Measurements from ENCODE around the gene EN1.

The EN1 gene

DNA sequence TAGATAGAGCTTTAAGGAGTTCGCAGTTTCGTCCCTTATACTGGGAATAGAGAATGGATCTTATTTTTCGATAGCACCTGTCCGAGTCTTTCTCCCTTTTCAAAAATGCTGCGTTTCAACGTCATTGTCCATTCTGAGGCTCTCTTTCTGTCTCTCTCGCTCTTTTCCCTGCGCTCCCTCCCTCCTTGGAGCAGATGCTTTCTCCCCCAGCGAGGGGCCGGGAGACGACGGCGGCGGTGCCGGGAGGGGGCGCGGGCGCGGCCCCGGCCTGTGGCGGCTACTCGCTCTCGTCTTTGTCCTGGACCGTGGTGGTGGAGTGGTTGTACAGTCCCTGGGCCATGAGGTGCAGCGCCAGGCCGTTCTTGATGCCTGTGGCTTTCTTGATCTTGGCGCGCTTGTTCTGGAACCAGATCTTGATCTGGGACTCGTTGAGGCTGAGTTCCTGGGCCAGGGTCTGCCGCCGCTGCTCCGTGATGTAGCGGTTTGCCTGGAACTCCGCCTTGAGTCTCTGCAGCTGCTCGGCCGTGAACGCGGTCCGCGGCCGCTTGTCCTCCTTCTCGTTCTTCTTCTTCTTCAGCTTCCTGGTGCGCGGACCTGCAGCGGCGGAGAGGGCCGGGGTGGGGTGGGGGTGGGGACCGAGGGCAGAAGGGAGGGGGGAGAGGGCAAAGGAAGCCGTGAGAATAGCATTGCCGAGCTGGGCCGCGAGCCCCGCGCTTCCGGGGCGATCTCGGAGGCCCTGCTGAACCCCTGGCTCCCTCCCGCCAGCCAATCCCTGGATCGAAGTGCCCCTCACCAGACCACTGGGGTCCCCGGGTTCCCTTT is 4.6 kb downstream of the EN1 start:
- DNase-seq, result no peak

DNA sequence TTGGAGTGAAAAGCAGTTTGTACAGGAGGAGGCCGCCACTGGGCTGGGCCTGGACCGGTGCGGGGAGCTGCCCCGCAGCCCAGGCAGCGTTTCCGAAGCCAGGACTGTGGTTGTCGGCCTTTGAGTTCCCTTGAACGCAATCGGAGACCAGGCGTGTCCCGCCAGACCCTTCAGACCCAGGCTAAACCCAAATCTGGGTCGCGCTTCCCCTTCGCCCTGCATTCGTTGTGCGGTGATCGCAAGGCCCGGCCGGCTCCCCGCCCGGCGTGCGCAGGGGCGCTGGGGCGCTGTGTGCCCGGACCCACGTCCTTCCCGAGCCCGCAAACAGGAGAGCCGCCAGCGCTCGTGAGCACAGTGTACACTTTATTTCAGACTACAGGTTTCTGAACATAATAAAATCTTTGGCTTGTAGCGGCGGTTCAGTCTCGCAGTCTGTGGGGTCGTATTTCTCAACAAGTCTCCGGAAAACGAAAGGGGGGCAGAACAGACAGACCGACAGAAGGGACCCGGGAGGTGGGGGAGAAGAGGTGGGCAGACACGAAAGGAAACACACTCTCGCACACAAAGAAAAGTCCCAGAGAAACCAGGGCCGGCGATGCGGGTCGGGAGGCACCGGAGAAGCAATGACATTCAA is 5.5 kb downstream of the EN1 start:
- DNase-seq, result no peak

DNA sequence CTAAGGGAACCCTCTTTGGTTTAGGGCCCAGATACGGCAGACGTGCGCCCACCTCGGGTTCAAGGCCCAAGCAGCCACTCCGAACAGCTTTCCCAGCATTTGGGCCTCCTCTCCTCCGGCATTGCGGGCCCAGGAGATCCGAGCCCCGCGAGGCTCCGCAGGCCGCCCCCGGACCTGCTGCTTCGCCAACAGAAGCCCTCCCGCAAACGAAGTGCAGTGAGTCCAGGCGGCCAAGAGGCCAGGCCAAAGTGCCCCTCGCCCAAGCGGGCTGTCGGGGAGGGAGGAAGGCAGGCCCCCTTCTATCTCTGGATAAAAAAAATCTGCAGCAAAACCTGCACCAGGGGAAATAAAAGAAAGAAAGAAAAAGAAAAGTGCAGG is 6.0 kb downstream of the EN1 start:
- DNase-seq, result no peak

DNA sequence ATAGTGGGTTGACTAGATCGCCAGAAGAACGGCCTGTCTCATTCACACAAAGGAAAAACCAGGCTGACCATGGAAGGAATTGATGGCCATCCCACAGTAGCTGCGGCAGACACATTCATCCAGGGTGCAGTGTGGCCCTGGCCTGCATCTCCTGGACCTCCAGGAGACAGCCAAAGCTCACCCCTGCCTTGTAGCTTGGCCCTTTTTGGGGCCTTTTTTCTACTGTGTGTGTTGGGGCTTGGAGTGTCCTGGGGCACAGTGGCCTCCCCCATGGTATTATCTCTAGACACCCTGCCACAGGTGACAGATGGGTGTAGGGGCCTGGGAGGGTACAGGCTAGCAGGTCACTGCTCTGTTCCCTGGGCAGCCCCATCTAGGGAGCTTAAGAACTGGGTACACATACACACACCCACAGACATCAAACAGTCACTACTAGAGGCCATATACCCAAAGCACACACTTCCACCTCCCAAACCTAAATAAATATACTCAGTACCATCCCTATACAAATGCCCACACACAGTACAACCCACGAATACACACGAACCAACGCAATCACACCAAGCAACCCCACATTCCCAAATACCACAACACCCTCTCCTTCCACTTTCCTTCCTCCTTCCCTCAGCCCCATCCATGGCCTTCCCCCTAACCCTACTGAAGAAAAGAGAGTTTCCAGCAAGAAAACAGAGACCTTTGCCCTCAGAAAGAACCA is 8.6 kb downstream of the EN1 start:
- no peak for DNase-seq

DNA sequence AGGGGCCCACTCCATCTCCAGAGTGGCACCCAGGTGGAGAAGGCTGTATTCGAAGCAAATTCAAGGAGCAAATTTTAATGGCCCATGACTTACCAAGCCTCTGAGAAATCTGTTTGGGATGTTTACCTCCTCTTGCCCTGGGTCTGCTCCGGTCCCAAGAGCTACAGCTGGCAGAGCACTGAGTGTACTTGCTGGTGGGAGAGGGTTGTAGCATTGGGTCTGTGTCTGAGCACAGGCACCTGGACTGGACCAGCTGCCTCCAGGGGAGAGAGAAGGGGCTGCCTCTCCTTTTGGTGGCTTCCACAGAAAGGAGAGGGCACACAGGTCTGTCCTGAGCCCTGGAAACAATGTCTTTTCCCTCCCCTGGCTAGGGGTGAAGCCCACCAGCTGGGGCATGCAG is 9.8 kb downstream of the EN1 start:
- DNase-seq, result no peak

DNA sequence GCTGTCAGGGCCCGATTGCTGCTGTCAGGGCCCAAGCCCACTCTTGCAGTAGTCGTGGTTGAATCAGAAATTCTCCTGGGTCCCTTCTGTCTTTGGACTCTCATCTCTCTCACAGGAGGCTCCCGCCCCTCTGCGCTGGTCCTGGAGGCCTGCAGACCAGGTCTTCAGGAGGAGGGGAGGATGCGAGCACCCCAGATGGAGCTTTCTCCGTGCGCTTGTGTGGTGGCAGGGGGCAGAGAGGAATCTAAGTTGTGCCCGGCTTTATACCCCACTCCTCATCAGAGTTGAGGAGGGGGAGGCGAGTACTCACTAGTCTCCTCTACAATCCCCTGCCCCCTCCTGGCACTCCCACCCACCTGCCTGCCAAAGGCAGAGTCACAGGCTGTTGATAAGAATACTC is 10.4 kb downstream of the EN1 start:
- DNase-seq, result no peak

DNA sequence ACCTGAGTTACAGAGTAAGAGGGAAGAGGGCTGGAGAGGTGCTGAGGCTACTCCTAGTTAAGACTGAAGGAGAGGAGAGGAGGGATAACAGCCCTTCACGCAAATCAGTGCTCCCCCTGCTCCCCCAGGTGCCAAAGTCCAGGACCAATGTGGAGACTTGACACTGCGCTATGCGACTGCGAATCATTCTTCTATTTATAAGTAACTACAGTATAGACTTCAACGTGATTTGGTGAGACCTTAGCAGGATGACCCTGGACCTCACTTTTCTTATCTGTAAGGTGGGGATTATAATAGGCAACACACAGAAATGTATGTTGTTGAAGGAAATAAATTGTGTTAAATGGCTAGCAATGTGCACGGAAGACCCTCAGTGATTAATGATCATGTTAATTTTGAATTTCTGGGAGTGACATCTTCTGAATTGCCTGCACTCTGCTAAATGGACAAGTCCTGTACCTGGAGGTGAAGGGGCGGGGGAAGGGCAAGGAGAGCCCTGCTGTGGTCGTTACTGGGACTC is 11.0 kb downstream of the EN1 start:
- no peak for DNase-seq

DNA sequence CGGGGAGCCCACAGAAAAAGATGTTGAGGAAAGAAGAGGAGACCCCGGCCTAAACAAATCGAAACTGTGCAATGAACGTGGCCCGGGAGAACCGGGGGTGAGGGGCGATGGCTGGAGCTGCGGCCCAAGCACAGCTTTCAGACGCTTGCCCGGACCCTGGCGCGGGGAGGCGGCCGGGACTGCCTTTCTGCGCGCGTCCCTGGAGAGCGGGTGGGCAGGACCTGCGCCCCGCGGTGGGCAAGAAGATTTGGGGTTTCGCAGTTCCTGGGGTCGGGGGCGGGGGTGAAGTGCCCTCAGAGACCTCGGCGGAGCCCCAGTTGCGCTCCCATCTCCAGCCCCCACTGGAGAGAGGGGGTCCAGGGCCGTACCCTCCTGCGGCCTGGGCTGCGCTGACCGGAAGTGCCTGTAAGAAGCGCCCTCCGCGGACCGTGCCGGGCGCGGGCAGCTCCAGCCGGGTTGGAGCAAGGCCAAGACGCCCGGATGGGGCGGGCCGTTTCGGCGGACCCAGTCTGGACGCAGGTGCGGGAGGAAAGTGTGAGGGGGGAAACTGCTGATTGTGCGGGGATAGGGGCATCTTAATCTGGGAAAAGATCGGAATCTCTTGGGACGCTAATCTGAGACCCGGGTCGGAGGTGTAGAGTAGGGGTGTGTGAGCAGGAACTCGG is 11.6 kb downstream of the EN1 start:
- no peak for DNase-seq

DNA sequence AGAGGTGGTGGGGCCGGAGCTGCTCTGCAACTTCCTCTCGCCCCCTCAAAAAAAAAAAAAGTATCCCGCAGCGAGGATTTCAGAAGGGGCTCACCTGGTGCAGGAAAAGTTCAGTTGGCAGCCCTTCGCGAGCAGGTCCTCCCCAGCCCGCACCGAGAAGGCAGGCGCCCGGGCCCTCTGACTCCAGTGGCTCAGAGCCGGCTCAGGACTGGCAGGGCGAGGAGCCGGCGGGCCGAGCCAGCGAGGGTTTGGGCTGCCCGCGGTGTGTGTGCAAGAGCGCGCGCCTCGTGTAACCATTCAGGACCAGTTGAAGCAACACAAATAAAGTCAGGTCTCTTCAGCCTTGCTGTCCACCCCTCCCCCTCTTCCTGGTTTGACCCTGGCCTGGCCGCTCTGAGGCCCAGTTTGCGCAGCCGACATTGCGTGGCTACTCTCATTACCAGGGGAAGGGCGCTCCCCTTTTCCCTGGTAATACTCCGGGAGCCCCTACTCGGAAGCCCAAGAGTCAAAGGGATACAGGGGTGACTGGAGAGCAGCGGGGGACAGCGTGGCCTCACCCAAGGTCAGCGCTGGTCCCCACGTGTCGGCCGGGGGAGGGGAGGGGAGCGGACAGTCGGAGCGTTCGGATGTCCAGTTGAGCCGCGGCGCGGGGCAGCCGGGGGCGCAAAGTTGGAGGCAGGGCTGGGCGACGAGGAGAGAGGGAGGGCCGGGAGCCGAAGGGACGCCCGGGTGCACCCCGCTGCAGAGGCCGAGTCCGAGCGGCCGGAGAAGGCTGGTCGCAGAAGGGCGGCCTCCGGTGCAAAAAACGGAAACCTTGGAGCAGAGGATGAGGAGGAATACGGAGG is 12.3 kb downstream of the EN1 start:
- DNase-seq, result no peak

DNA sequence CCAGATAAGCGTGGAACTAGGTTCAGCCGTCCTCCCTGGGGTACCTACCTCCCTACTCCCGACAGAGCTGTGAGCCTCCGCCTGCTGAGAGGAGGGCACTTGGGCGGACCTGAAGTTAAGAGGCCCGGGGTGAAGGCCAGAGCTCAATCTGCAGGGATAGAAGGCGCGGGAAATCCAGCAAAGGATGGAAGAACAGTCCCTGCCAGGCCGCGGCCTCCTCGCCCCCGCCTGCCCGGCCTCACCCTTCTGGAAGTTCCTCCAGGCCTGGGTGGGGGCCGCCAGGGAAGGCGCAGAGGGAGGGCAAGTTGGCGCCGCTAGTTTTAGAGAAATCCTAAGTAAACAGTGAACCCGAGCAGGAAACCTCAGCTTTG is 13.0 kb downstream of the EN1 start:
- no peak for DNase-seq

DNA sequence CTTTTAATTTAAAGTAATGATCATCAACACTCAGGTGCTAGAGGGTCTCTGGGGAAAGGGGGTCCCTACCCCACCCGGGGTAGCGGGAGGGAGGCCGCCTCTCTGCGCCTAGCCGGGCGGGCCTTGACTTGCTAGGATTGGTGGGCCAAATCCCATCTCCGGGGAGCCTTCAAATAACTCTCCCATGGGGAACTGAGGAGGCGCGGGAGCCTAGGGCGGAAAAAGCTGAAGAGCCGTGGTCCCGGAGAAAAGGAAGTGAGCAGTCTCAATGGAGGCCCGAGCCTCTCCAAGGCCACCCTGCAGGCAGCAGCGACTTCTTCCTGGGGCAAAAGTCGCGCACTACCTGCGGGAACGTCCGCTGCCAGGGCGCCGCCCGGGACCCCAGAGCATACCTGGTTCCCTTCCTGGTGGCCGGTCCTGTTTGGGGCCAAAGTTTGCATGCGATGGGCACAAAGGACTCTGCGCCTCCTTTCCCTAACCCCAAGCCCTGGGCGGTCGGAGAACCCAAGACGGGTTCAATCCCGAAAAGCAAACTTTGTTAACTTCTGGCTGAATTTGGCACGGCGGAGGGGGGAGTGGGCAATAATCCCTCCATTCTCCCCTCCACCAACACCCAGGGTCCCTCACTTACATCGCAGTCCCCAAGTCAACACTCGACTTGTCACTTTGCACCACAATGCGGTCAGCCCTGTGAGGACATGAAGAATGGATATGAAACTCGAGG is 13.6 kb downstream of the EN1 start:
- no peak for DNase-seq

DNA sequence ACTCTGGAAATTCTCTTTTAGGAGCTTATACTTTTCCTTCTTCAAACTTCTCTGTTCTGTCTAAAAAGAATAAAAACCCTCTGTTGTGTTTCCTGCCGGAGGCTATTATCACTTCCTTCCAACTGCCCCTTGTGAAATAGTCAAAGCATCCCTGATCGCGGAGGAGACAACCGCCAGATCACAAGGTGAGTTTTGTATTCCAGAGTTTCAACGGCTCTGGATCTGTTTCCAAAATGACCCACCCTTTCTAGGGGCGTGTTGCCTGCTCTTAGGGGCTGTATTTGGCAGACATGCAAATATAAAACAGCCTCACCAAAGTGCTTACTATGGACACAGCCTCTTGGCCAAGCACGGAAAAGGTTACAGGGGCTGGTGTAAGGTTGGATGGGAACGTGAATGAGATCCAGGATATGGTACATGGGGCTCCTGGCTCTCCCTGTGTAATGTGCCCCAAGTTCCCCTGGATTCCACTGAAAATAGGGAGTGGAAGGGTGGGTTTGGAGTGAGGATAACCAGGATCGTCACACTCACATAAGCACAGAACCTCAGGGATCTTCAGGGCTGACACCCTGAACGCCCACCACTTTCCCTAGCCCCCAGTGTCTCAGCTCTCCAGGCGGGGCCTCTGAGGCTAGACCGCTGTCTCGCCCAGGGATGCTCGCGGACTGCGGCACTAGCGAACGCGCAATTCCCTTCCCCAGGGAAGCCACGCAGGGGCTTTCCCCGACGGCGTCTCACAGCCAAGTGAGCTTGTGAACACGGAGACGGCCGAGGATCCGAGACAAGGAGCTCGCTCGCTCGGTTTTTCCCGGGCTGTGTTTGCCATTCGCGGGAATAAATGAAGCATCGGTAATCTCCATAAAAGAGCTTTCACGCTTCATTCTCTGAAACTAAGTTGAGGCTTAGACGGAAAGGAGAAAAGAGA is 14.4 kb downstream of the EN1 start:
- DNase-seq, result no peak

DNA sequence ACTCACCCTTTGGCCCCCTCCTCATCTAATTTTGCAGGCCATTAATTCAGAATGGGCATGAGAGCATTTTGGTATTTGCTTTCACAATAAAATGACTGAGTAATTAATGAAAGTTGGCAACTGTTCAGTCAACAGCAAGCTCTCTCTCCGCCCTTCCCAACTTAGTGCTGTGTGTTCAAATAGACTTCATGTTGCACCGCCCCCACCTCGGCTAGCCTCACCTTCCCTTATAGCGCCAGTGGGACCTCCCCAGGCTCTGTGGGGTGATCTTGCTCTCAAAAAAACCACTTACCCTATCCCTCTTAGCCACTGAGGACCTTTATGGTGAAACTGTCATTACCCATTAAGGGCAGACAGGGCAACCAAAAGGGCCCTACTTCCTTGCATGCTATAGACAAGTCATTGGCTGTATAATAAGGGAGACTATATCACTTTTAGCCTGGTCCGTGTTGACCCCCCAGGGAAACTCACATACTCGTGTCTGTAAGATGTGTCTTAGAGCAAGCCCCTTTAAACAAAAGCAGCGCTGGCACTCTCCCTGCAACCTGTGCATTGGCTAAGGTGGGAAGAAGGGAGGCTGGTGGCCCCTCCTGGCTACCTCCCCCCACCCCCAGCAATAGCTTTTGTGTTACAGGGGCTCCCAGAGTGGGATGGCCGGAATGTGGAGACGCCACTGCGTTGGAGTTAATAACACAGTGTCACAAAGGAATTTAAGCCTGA is 15.2 kb downstream of the EN1 start:
- no peak for DNase-seq

DNA sequence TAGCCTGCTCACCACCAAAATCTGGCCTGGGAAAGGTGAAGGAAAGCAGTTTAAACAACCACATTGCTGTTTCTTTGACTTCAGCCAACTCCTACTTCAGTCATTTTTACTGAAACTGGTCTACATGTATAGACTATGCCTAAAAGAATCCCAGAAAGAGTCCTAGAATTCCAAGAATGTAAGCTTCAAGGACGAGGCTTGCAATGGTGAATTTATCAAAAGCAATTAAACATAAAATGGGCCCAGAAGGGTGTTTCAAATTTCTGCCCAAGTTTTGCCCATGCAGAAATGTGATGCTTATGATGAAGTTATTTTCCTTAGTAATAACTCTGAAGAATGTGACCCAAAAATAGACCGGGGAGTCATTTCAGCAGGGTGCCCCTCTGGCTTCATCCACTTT is 16.6 kb downstream of the EN1 start:
- no peak for DNase-seq

DNA sequence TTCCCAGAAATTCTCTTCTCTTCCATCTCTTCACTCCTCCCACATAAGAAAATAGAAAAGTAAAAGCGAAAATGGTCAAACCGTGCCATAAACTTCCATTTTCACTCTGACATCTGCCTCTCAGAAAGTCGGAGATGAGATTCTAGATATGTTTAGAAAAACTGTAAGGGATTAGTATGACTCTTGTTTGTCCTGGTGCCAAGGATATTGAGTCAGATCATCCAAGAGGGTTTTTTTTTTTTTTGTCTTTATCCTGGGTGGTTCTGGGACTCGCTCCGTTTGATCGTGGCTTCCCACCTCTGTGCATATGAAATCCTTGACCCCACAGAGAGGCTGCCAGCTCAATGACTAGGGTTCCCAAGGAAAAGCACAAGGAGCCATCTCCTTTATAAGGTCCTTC is 17.3 kb downstream of the EN1 start:
- DNase-seq, result no peak

DNA sequence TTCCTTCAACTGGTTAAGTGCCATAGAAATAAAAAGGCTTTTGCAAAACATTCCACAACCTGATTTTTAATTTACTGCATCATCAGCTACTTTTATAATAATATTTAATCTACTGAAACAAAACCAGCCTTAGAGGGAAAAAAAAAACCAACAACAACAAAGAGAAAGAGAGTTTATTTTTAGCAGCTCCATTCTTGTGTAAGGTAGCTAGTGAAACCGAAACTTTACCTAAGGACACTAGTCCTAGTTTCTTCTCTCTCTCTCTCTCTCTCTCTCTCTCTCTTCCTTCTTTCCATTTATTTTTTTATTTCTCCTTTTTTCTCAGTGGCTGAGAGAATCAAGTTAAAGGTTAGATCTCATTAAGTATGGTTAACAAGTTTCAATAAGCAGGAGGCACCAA is 21.4 kb downstream of the EN1 start:
- no peak for DNase-seq

DNA sequence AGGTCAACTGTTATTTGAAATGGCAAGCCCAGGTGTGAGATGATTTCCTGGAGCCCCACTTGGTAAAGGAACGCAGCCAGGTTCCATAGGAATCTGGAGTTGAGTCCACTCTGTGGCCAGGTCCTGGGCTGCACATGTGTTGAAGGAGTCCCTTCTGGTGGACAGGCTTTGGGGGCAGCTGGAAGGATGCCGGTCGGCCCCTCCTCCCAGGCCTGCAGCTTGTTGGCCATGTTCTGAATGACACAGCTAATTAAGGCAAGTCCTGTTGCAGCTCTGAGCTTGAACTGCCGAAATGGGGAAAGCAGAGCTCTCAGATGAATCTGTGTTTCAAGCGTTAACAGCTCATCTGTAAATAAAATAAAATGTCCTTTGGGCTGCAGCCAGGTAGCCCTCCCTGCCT is 23.8 kb downstream of the EN1 start:
- DNase-seq, result no peak

DNA sequence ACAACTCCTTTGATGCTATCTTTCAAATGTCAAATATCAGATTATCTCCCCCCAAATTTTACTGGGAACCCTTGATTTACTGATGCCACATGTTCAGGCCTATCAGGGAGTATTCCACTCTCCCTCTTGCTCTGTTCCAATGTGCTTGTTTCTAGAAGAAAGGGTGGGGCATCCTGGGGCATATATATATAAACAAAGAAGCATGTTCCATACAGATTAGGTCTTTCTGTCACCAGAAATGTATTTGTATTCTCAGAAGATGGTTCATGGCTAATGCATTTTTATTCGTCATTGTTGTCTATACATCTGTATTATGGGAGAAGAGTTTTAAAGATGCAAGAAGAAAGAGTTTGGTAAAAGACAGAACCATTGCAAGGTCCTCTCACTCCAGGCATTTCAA is 24.9 kb downstream of the EN1 start:
- DNase-seq, result no peak

DNA sequence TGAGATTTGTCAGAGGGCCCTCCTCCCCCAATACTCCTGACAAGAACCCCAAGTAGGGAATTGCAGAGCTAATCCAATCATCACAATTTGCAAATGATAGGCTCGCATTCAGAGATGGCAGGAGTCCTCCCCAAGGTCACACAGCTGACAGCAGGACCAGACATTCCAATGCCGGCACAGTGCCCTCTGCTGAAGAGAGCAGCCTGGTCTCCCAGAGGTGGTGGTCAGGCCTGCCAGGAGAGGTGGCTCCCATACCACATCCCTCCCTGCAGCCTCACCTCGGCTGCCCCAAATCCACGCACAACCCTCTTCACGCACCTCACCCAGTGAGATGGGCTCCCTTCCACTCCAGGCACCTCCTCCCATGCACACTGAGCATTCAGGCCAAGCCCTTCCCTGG is 25.4 kb downstream of the EN1 start:
- no peak for DNase-seq

DNA sequence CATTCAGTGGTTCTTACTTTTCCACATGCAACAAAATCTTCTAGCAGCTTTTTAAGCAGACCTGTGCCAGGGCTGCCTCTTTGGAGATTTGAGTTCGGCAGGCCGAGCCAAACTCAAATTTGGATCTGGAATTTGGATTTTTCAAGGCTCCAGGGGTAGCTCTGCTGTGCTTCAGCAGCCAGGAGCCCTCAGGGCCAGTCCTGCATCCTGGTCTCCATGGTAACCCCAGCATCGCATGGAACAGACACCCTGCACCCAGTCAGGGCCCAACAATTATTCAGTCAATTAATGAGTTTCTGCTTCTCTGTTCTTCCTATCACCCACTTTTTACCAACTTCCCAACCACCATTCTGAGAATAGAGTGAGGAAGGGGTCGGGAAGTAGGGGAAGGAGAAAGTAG is 30.0 kb downstream of the EN1 start:
- no peak for DNase-seq
